DMS53 (cell line): ENCODE measurements around the gene ZDHHC24.

ENCODE experiments used
- DNase-seq: peaks from one replicate; lab custom pipeline; 2025; lab: John Stamatoyannopoulos, UW

The ZDHHC24 gene

DNA sequence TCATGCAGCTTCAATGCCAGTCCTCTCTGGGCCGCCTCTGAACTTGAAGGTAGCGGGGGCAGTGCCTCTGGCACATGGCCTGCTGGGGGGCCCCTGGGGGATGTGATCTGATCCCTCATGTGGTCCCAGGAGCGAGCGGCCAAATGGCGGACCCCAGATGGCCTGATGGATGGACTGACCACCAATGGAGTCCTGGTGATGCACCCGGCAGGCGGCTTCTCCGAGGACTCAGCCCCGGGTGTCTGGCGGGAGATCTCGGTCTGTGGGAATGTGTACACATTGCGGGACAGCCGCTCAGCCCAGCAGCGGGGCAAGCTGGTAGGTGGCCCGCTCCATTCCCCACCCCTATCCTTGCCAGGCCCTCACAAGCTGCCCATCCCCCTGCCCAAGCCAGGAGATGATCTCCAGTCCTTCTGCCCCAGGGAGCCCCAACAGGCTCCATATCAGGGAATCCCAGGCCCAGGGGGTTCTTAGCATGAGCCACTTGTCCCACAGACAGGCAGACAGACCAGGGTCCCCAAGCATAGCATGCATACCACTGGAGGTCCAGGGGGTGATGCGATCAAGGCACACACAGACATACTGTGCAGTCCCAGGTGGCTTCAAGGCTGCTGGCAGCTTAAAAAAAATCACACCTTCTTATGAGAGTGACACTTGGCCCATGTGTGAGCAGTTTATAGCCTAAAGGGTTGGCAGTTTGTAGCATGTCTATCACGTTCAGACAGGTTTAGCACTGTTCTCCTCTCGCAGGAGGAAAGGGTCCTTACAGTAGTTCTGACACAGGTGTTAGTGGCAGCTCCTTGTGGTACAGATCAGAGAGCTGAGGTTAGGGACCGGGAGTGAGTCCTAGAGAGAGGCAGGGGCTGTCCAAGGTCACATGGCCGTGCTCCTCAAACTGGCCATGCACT, 72.0 kb downstream of the ZDHHC24 start:
- no peak for DNase-seq

- DNase-seq: no peak
Observed at GRCh38 chr11:66473167-66473566, 72.7 kb downstream of the ZDHHC24 start.

GRCh38 chr11:66472054-66472453, 73.8 kb downstream of the ZDHHC24 start:
- DNase-seq: no peak

- no peak for DNase-seq
Observed at GRCh38 chr11:66471142-66471541, 74.7 kb downstream of the ZDHHC24 start.
